GM18505 (cell line): ENCODE measurements around the gene PIGZ.

Experiments used
- ATAC-seq: cut with Tn5 transposase; IDR thresholded peaks from one replicate; pipeline ENCODE4 v1.9.1; 2021; ENCODE audit not compliant: unreplicated experiment
- POLR2A ChIP-seq: IDR thresholded peaks from 4 replicates; pipeline ENCODE4 v1.6.1; 2011; ENCODE audit warnings: borderline replicate concordance; ENCODE audit not compliant: insufficient read depth, insufficient read length; ENCODE audit errors: extremely low read depth

Gene PIGZ

GRCh38 chr3:196968233-196969133 lies at the start of gene PIGZ:
TSS of gene PIGZ (minus strand) at chr3:196968833. CDS start at chr3:196952031, 16,802 bp downstream.
- ATAC-seq: peak; percentile 54
- TF ChIP-seq POLR2A: peak; percentile 41

- no peak for ATAC-seq
- no peak for TF ChIP-seq POLR2A
Measured at GRCh38 chr3:197017003-197017402, 48.4 kb upstream of the PIGZ start.

GRCh38 chr3:197015790-197016736 lies 47.4 kb upstream of the PIGZ start:
- no peak for TF ChIP-seq POLR2A
- ATAC-seq: no peak

GRCh38 chr3:197014942-197015575 lies 46.4 kb upstream of the PIGZ start:
- ATAC-seq: no peak
- no peak for TF ChIP-seq POLR2A

GRCh38 chr3:197014024-197014423 lies 45.4 kb upstream of the PIGZ start:
- no peak for TF ChIP-seq POLR2A
- ATAC-seq: no peak

- ATAC-seq: no peak
- TF ChIP-seq POLR2A: no peak
Measured at GRCh38 chr3:197012540-197012883, 43.9 kb upstream of the PIGZ start.

GRCh38 chr3:197011780-197012539 lies 43.3 kb upstream of the PIGZ start:
- TF ChIP-seq POLR2A: no peak
- no peak for ATAC-seq

GRCh38 chr3:197010556-197011351 lies 42.1 kb upstream of the PIGZ start:
- no peak for ATAC-seq
- no peak for TF ChIP-seq POLR2A

- no peak for ATAC-seq
- TF ChIP-seq POLR2A: no peak
Measured at GRCh38 chr3:197009532-197010019, 40.9 kb upstream of the PIGZ start.

- ATAC-seq: no peak
- no peak for TF ChIP-seq POLR2A
Measured at GRCh38 chr3:197008436-197009209, 40.0 kb upstream of the PIGZ start.

GRCh38 chr3:197007953-197008352 lies 39.3 kb upstream of the PIGZ start:
- no peak for ATAC-seq
- no peak for TF ChIP-seq POLR2A

GRCh38 chr3:197007296-197007940 lies 38.8 kb upstream of the PIGZ start:
- TF ChIP-seq POLR2A: no peak
- ATAC-seq: no peak
